ENCODE results near the gene JMJD1C.
A peak's percentile ranks its signal among the peaks of the same experiment; 100 is the strongest.
"Not testable (repeated sequence)": the region's sequence is repeated elsewhere in the genome, so short reads cannot be mapped to it uniquely, and the experiment has no call there.

Gene JMJD1C

DNA sequence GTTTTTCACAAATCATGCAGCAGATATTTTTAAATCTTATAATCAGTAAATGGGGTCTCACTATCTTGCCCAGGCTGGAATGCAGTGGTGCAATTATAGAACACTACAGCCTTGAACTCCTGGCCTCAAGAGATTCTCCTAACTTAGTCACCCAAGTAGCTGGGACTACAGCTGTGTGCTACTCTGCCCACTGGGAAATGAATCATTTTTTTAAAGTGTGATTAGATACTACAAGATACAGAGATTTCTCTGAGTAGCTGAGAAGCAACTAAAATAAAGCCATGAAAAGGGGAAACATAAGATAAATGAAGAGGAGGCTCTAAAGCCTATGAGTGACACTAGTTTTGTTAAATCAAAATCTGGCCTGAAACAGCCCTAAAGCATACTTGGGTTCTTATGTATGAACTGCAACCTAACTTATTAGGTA, 119.7 kb downstream of the JMJD1C start:
- DNase-seq: peak; percentile 13

GRCh38 chr10:63344269-63344668, 121.5 kb downstream of the JMJD1C start:
- DNase-seq: no peak

DNA sequence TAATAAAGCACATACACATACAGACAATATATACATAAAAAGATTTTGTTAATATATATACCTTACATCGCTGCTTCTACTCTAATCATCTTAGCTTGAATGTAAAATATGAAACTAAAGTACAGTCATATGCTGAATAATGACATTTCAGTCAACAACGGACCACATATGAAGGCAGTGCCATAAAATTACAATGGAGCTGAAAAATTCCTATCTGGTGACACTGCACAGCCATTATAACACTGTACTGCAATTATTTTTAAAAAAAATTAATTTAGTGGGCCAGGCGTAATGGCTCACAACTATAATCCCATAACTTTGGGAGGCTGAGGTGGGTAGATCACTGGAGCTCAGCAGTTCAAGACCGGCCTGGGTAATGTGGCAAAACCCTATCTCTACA, 122.3 kb downstream of the JMJD1C start:
- DNase-seq: no peak

- not testable (repeated sequence) for DNase-seq
These were observed 126.1 kb downstream of the JMJD1C start for GRCh38 chr10:63339640-63340039.

DNA sequence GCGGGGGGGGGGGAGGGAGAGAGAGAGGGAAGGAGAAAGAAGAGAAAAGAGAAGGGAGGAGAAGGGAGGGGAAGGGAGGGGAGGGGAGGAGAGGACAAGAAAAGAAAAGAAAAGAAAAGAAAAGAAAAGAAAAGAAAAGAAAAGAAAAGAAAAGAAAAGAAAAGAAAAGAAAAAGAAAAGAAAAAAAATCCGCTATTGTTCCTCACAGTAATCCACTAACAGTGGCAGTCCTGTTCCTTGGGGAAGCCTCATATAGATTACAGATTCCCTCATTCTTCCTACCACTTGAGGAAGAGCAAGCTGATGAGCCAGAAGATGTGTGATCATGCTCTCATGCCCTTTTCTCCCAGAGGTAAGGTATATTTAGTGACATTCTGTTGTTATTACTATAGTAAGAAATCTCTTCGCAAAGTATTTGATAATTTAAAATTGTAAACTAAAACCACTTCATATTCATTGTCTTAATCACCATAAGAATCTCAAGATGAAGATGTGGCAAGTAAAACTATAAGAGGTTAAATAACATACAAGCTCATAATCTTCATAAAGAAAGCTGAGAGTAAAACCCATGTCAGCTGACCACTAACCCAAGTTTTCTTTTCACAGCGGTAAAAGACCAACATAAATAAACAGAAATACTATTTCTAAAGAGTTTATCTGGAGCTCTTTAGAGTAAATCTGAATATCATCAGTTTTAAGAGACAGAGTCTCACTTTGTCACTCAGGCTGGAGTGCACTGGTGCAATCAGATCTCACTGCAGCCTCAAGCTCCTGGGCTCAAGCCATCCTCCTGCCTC, 128.1 kb downstream of the JMJD1C start:
- no peak for DNase-seq

GRCh38 chr10:63331586-63331985, 134.2 kb downstream of the JMJD1C start:
- peak; percentile 25 for DNase-seq

DNA sequence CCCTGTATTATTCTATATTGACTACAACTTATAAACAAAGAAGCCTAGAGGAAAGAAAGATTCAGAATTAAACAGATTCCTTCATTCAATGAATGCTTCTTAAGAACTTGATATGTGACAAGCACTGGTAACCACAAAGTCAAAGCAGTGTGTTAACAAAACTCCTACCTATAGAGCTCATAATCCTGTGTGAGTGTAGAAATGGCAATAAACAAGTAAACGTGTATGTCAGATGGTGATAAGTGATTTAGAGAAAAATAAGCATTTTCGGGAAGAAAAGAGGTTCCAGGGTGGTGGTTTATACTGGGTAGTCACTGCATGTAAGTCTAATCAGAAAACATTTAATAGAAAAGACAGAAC, 141.3 kb downstream of the JMJD1C start:
- no peak for DNase-seq

- DNase-seq: no peak
These were observed 141.9 kb downstream of the JMJD1C start for GRCh38 chr10:63323701-63324494.

- DNase-seq: no peak
These were observed 145.1 kb downstream of the JMJD1C start for GRCh38 chr10:63320683-63321082.

DNA sequence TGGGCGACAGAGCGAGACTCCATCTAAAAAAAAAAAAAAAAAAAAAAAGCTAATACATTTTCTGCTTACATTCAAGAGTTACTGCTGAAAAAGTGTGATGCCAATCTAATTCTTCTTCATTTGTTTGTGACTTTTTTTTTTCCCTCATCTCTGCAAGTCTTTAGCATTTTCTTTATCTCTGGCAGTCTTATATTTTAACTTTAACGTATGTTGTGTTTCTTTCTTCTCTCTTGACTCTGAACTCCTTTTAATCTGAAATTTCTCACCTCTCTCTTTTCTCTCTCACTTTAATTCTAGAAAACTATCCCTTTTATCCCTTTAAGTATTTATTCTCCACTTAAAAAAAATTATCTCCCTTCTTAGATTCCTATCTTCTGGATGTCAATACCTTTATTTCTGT, 146.5 kb downstream of the JMJD1C start:
- DNase-seq: no peak

DNA sequence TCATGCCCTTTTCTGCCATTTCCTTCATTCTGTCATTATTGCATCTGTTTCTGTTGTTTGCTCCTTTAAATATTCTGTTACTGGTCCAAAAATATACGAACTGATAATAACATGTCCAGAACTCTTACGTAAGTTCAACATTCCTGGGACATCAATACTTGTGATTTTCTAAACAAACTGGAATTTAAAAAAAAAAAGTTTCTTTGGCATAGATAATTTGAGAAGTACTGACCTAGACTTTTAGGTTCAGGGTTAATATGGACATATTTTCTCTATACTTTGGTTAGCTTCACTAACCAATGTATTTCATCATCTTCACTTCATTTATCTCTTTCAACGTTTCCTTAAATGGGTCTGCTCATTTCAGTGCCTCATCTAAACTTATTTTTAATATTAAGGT, 147.3 kb downstream of the JMJD1C start:
- no peak for DNase-seq

DNA sequence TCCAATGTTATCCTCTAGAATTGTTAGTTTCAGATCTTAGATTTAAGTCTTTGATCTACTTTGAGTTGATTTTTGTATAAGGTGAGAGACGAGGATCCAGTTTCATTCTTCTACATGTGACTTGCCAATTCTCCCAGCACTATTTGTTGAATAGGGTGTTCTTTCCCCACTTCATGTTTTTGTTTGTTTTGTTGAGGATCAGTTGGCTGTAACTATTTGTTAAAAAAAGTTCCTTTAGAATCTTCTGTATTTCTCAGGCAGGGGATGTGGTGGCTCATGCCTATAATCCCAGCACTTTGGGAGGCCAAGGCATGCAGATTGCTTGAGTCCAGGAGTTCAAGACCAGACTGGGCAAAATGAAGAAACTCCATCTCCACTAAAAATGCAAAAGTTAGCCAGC, 151.8 kb downstream of the JMJD1C start:
- DNase-seq: no peak

GRCh38 chr10:63313066-63313717, 152.6 kb downstream of the JMJD1C start:
- DNase-seq: no peak

DNA sequence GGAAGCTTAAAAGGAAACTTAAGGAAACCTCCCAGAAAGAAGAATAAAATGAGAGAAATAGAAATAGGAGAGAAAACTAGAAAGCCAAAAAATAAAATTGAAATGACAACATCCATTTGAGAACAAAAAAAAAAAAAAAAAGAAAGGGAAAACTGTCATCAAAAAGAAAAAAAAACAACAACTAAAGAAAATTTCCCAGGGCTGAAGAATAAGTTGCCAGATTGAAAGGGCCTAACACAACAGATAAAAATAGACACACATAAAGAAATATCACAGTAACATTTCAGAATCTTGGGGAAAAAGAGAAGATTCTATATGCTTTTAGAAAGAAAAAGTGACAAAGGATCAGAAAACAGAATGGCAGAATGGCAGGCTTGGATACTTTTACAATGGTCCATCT, 157.1 kb downstream of the JMJD1C start:
- no peak for DNase-seq

DNA sequence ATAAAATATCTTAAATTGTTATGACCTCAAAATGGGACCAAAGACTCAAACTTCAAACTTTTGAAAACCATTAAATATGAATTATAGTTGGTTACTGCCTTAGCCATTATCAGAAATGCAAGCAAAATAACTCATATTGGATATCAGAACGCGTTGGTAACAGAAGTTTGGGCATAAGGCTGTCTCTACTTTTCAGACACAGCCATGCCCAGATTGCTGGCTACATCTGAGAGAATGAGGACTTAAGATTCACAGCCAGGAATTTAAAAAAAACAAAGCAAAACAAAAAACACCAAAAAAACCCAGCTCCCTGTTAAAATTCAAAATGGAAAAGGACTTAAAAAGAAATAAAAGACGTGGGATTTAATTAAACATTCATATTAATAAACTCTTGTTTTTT, 161.6 kb downstream of the JMJD1C start:
- no peak for DNase-seq

DNA sequence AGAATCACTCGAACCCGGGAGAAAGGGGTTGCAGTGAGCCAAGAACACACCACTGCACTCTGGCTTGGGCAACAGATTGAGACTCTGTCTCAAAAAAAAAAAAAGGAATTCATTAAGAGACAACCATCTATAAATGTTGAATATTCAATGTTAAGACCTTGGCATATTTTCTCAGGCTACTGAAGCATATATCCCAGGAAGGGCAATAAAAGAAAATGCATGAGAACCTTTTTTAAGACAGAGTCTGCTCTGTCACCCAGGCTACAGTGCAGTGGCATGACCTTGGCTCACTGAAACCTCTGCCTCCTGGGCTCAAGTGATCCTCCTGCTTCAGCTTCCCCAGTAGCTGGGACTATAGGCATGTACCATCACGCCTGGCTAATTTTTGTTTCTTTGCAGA, 165.0 kb downstream of the JMJD1C start:
- DNase-seq: no peak

DNA sequence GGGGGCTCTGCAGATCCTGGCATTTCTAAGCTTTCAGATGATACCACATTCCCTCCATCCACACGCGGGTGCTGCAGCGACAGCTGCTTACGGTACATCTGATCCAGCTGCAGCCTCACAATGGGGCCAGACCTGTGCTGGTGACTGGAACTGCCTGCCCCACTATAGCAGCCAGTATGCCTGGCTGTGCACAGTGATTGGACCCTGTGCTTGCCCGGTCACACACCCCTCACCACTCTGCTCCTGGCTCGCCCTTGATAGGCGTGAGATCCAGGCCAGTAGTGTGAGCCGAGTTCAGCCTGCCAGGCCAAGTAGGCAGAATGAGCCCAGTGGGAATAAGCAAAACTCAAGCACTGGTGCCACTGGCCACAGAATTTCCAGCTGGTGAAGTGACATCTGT, 167.8 kb downstream of the JMJD1C start:
- DNase-seq: no peak

DNA sequence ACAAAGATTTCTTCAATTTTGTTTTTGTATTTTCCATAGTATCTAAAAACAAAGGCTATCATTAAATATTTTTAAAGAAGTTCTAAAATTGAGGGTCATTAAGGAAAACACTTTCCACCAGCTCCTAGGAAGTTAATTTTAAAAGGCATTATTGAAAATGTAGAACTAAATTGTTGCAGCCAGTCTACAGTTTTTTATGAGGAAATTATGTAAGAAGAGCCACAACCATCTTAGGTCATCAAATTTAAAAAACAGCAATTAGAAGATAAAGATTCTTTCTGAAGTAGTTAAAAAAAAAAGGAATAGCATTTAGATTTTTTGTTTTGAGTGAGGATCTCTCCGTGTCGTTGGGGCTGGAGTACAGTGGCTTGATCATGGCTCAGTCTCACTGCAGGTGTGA, 171.0 kb downstream of the JMJD1C start:
- peak; percentile 13 for DNase-seq

GRCh38 chr10:63292847-63293246, 172.9 kb downstream of the JMJD1C start:
- not testable (repeated sequence) for DNase-seq

DNA sequence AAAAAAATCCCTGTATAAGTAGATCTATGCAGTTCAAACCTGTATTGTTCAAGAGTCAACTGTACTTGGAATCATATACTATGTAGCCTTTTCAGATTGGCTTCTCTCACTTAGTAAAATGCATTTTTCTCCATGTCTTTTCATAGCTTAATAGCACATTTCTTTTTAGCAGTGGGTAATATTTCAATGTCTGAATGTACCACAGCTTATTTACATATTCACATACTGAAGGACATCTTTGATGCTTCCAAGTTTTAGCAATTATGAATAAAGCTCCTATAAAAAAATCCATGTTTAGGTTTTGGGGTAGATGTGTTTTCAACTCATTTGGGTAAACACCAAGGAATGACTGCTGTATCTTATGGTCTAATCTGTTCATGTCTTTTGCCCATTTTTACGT, 177.6 kb downstream of the JMJD1C start:
- no peak for DNase-seq

DNA sequence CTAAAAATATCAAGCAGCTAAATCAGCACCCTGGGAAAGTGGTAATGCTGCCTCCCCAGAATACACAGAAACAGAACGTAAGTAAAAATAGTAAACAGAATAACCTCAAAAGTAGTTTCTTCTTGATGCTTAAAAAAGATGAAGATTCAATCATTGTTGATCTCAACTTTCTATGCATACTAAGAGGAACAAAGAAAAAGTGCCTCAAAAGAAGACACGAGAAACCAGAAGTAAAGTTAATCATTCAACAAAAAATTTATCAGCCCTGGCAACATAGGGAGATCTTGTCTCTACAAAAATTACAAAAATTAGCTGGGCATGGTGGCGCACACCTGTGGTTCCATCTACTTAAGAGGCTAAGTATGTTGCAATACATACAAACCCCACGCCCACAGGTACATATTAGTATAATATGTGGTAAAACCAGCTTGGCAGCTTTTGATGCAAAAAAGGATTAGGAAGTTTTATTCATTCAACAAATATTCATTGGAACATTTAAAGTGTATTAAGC, 179.0 kb downstream of the JMJD1C start:
- DNase-seq: no peak

GRCh38 chr10:63286340-63286739, 179.4 kb downstream of the JMJD1C start:
- DNase-seq: no peak

- not testable (repeated sequence) for DNase-seq
These were observed 181.9 kb downstream of the JMJD1C start for GRCh38 chr10:63283901-63284300.

GRCh38 chr10:63283093-63283492, 182.7 kb downstream of the JMJD1C start:
- no peak for DNase-seq

Measured in MV-4-11 (cell line).